ENCODE measurements around the gene EIF2S3B.

The EIF2S3B gene

GRCh38 chr12:10554228-10554755 lies 48.6 kb downstream of the EIF2S3B start:
- DNase-seq (ENCODE audit: low read depth): no peak
- H3K4me3 ChIP-seq (replicated peaks; ENCODE audit: low read depth, low read length): no peak overlapping the region
- TF ChIP-seq CTCF (IDR thresholded peaks at IDR 0.05; ENCODE audit: low read length, missing control alignments): no peak

GRCh38 chr12:10554756-10555481 lies 49.2 kb downstream of the EIF2S3B start:
- H3K4me3 ChIP-seq (replicated peaks; ENCODE audit: low read depth, low read length): no peak overlapping the region
- DNase-seq (ENCODE audit: low read depth): no peak
- TF ChIP-seq CTCF (IDR thresholded peaks at IDR 0.05; ENCODE audit: low read length, missing control alignments): no peak

- H3K4me3 ChIP-seq (replicated peaks; ENCODE audit: low read depth, low read length): no peak overlapping the region
- no peak for DNase-seq (ENCODE audit: low read depth)
- no peak for TF ChIP-seq CTCF (IDR thresholded peaks at IDR 0.05; ENCODE audit: low read length, missing control alignments)
These were observed 51.6 kb downstream of the EIF2S3B start for GRCh38 chr12:10557329-10557728.

GRCh38 chr12:10557766-10558165 lies 52.1 kb downstream of the EIF2S3B start:
- DNase-seq (ENCODE audit: low read depth): no peak
- no peak for TF ChIP-seq CTCF (IDR thresholded peaks at IDR 0.05; ENCODE audit: low read length, missing control alignments)
- no peak overlapping the region for H3K4me3 ChIP-seq (replicated peaks; ENCODE audit: low read depth, low read length)

All from fibroblast of pulmonary artery (primary cell).